ENCODE measurements around the gene KLHL6. TPM values are rescaled to one million over a fixed set of nuclear protein-coding genes. Genes with fewer than 3 reads are reported as not detected.

KLHL6 gene
- total and polyA plus RNA-seq, 4 donors, result 0.42 to 3.8 (median 1.0) TPM

- TF ChIP-seq FOXA1 (IDR thresholded peaks at IDR 0.05) (no peak), ZBTB33 (IDR thresholded peaks at IDR 0.05) (no peak), FOXA2 (IDR thresholded peaks at IDR 0.05) (no peak), EGR1 (IDR thresholded peaks at IDR 0.05; ENCODE audit: low read depth in 2 of 2) (no peak), NR2F2 (IDR thresholded peaks at IDR 0.05) (no peak), JUND (IDR thresholded peaks at IDR 0.05) (no peak), RXRA (IDR thresholded peaks at IDR 0.05) (no peak)
These were observed 26.1 kb upstream of the KLHL6 start (continued) for GRCh38 chr3:183581496-183582155.

- Histone ChIP-seq H3K4me3 (ENCODE audit: low read depth in 1 of 3, low read length in 3 of 3) (no peak overlapping the region), H3K27me3 (ENCODE audit: control insufficient read depth in 4 of 4, insufficient read depth in 4 of 4, low read length in 3 of 4) (no peaks in the 10 kb centered on the region), H3K36me3 (ENCODE audit: control insufficient read depth in 4 of 4, insufficient read depth in 3 of 4, low read depth in 1 of 4, low read length in 3 of 4) (no peaks in the 10 kb centered on the region), H3K9ac (ENCODE audit: low read depth in 1 of 2, low read length in 2 of 2) (no peak overlapping the region), H3K4me1 (ENCODE audit: control insufficient read depth in 4 of 4, insufficient read depth in 4 of 4, low read length in 3 of 4) (peaks cover 8 to 32% (median 30%) of the 10 kb centered on the region in 4 donors), H3K9me3 (ENCODE audit: control insufficient read depth in 4 of 4, low read length in 3 of 4) (no peaks in the 10 kb centered on the region), H3K27ac (ENCODE audit: low read depth in 1 of 2, low read length in 2 of 2) (no peak overlapping the region)
- no peak for DNase-seq (ENCODE audit: low spot score)
- peak in 1 of 2 donors; percentile 9 for TF ChIP-seq RXRA (IDR thresholded peaks at IDR 0.05)
- peak; percentile 56 for TF ChIP-seq NR2F2 (IDR thresholded peaks at IDR 0.05)
- no peak for TF ChIP-seq HNF4A (conservative IDR thresholded peaks at IDR 0.05)
- 81% methylated on average over 17 of the region's 17 CpGs for WGBS
These were observed 24.7 kb upstream of the KLHL6 start for GRCh38 chr3:183579967-183580900.

GRCh38 chr3:183578179-183578578, 22.7 kb upstream of the KLHL6 start:
- H3K36me3 ChIP-seq (ENCODE audit: control insufficient read depth in 4 of 4, insufficient read depth in 3 of 4, low read depth in 1 of 4, low read length in 3 of 4), result no peaks in the 10 kb centered on the region
- DNase-seq (ENCODE audit: low spot score), result no peak
- H3K27me3 ChIP-seq (ENCODE audit: control insufficient read depth in 4 of 4, insufficient read depth in 4 of 4, low read length in 3 of 4), result no peaks in the 10 kb centered on the region
- no peaks in the 10 kb centered on the region for H3K9me3 ChIP-seq (ENCODE audit: control insufficient read depth in 4 of 4, low read length in 3 of 4)
- WGBS, result 87% methylated on average over 3 of the region's 3 CpGs
- peaks cover 0 to 15% (median 14%) of the 10 kb centered on the region in 4 donors for H3K4me1 ChIP-seq (ENCODE audit: control insufficient read depth in 4 of 4, insufficient read depth in 4 of 4, low read length in 3 of 4)
- no peak overlapping the region for H3K9ac ChIP-seq (ENCODE audit: low read depth in 1 of 2, low read length in 2 of 2)
- H3K27ac ChIP-seq (ENCODE audit: low read depth in 1 of 2, low read length in 2 of 2), result no peak overlapping the region
- no peak overlapping the region for H3K4me3 ChIP-seq (ENCODE audit: low read depth in 1 of 3, low read length in 3 of 3)
- TF ChIP-seq YY1 (IDR thresholded peaks at IDR 0.05) (no peak), REST (IDR thresholded peaks at IDR 0.05) (no peak), SP1 (IDR thresholded peaks at IDR 0.05) (no peak), CTCF (IDR thresholded peaks at IDR 0.05; ENCODE audit: low read depth, low read length, missing input control) (no peak), JUND (IDR thresholded peaks at IDR 0.05) (no peak), TAF1 (conservative IDR thresholded peaks at IDR 0.05) (no peak), HNF4A (conservative IDR thresholded peaks at IDR 0.05) (no peak), ZBTB33 (IDR thresholded peaks at IDR 0.05) (no peak), RAD21 (IDR thresholded peaks at IDR 0.05) (no peak), GABPA (IDR thresholded peaks at IDR 0.05 in 1 of 2, conservative IDR thresholded peaks at IDR 0.05 in 1 of 2) (no peak), ATF3 (IDR thresholded peaks at IDR 0.05) (no peak), RXRA (IDR thresholded peaks at IDR 0.05) (no peak)

All from liver (tissue), 9 donors.